Left lobe of liver (tissue), 2 donors: ENCODE data around the gene MUCL1. TPM values are rescaled to one million over a fixed set of nuclear protein-coding genes. Genes with fewer than 3 reads are reported as not detected.

Experiments used
- ATAC-seq: fragments of 200-7000 bp; cut with Tn5 transposase; one replicate; pipeline ENCODE4 v1.9.1; 2020; ENCODE audit warnings: mild to moderate bottlenecking, moderate library complexity
- DNase-seq: peaks from one replicate; pipeline ENCODE4 v3.0.0-alpha.2; 2020; ENCODE audit warnings: low spot score
- total RNA-seq: library from RNA; stranded (reverse); gene quantifications from one replicate; pipeline ENCODE4 v1.2.1, GENCODE V29; 2021
- donor health status: DM: no; HTN: no; CAD: no; lungs with moderate emphysema.
- donor health status: DM: no; HTN: yes; CAD: no.

Gene MUCL1
- total RNA-seq, 1 donor from 2014 or later = not detected

- ATAC-seq (peak; percentile 98), DNase-seq (peak; percentile 75)
Observed at GRCh38 chr12:54891717-54892478, 37.6 kb downstream of the MUCL1 start.

Other genes with a start within 250 kb of the MUCL1 start
- gene LACRT, start 219.6 kb upstream of the MUCL1 start, total RNA-seq = not detected
- not detected for gene DCD, start 206.2 kb upstream of the MUCL1 start, total RNA-seq
- gene TESPA1, start 130.2 kb downstream of the MUCL1 start, total RNA-seq = 0.45 TPM
- gene NEUROD4, start 165.5 kb downstream of the MUCL1 start, total RNA-seq = not detected